DMS114 treated with DMSO at 0.1 percent for 48 hours (cell line): ENCODE data around the gene ZNF74.
"Not testable (repeated sequence)": the region's sequence is repeated elsewhere in the genome, so short reads cannot be mapped to it uniquely, and the experiment has no call there.

Experiments used
- DNase-seq: peaks from one replicate; lab custom pipeline; 2025; ENCODE audit not compliant: unreplicated experiment; lab: John Stamatoyannopoulos, UW

The ZNF74 gene

GRCh38 chr22:20393705-20394476 is at the start of gene ZNF74:
Gene ZNF74 (plus strand): TSS chr22:20394151. CDS start chr22:20394629, 478 bp downstream.
- peak; percentile 89 for DNase-seq

- DNase-seq = not testable (repeated sequence)
Measured at GRCh38 chr22:20346553-20346952, 47.4 kb upstream of the ZNF74 start.

DNA sequence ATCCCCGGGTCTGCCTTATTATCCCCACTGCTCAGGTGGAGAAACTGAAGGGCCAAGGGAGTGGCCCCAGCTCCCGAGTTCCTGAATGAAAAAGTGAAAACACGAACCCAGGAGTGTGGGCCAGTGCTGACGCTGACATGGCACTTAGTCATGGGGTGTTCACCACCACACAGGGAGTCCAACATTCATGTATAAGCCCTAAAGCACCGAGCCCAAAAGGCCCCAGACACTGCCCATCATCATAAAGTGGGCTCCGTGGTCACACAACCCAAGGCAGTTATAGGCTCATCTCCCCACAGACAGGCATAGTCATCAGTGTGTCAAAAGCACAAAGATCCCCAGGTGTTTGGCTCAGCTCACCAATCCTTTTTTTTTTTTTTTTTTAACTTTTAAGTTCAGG is 41.4 kb upstream of the ZNF74 start:
- not testable (repeated sequence) for DNase-seq

- no peak for DNase-seq
Measured at GRCh38 chr22:20354238-20354975, 39.5 kb upstream of the ZNF74 start.

DNA sequence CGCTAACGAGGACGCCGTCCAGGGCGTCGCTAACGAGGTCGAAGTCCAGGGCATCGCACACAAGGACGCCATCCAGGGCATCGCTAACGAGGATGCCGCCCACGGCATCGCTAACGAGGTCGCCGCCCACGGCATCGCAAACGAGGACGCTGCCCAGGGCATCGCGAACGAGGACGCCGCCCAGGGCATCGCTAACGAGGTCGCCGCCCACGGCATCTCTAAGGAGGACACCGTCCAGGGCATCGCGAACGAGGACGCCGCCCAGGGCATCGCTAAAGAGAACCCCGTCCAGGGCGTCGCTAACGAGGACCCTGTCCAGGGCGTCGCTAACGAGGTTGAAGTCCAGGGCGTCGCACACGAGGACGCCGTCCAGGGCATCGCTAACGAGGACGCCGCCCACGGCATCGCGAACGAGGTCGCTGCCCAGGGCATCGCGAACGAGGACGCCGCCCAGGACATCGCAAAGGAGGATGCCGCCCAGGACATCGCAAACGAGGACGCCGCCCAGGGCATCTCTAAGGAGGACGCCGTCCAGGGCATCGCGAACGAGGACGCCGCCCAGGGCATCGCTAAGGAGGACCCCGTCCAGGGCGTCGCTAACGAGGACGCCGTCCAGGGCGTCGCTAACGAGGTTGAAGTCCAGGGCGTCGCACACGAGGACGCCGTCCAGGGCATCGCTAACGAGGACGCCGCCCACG is 37.9 kb upstream of the ZNF74 start:
- not testable (repeated sequence) for DNase-seq

DNA sequence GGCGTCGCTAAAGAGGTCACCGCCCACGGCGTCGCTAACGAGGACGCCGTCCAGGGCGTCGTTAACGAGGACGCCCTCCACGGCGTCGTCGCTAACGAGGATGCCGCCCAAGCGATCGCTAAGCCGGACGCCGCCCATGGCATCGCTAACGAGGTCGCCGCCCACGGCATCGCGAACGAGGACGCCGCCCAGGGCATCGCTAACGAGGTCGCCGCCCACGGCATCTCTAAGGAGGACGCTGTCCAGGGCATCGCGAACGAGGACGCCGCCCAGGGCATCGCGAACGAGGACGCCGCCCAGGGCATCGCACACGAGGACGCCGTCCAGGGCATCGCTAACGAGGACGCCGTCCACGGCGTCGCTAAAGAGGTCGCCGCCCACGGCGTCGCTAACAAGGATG is 37.0 kb upstream of the ZNF74 start:
- not testable (repeated sequence) for DNase-seq

GRCh38 chr22:20357967-20358366 is 36.0 kb upstream of the ZNF74 start:
- DNase-seq = not testable (repeated sequence)

- DNase-seq = not testable (repeated sequence)
Measured at GRCh38 chr22:20358503-20359239, 35.3 kb upstream of the ZNF74 start.

- not testable (repeated sequence) for DNase-seq
Measured at GRCh38 chr22:20360261-20360660, 33.7 kb upstream of the ZNF74 start.

DNA sequence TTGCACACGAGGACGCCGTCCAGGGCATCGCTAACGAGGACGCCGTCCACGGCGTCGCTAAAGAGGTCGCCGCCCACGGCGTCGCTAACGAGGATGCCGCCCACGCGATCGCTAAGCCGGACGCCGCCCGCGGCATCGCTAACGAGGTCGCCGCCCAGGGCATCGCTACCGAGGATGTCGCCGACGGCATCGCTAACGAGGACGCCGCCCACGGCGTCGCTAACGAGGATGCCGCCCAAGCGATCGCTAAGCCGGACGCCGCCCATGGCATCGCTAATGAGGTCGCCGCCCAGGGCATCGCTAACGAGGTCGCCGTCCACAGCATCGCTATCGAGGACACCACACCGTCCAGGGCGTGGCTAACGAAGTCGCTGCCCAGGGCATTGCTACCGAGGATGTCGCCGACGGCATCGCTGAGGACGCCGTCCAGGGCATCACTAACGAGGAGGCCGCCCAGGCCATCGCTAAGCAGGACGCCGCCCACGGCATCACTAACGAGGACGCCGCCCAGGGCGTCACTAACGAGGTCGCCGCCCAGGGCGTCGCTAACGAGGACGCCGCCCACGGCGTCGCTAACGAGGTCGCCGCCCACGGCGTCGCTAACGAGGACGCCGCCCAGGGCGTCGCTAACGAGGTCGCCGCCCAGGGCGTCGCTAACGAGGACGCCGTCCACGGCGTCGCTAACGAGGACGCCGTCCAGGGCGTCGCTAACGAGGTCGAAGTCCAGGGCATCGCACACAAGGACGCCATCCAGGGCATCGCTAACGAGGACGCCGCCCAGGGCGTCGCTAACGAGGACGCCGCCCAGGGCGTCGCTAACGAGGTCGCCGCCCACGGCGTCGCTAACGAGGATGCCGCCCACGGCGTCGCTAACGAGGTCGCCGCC is 32.8 kb upstream of the ZNF74 start:
- DNase-seq = not testable (repeated sequence)

DNA sequence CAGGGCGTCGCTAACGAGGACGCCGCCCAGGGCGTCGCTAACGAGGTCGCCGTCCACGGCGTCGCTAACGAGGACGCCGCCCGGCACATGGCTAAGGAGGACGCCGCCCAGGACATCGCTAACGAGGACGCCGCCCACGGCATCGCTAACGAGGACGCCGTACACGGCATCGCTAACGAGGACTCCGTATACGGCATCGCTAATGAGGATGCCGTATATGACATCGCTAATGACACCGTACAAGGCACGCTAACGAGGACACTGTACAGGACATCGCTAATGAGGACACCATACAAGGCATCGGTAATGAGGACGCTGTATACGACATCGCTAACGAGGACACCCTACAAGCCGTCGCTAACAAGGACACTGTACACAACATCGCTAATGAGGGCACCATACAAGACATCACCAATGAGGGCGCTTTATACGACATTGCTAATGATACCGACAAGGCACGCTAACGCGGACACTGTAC is 32.2 kb upstream of the ZNF74 start:
- not testable (repeated sequence) for DNase-seq

- DNase-seq = not testable (repeated sequence)
Measured at GRCh38 chr22:20362403-20362802, 31.5 kb upstream of the ZNF74 start.

- not testable (repeated sequence) for DNase-seq
Measured at GRCh38 chr22:20364335-20365260, 29.4 kb upstream of the ZNF74 start.

- DNase-seq = not testable (repeated sequence)
Measured at GRCh38 chr22:20366841-20367240, 27.1 kb upstream of the ZNF74 start.

DNA sequence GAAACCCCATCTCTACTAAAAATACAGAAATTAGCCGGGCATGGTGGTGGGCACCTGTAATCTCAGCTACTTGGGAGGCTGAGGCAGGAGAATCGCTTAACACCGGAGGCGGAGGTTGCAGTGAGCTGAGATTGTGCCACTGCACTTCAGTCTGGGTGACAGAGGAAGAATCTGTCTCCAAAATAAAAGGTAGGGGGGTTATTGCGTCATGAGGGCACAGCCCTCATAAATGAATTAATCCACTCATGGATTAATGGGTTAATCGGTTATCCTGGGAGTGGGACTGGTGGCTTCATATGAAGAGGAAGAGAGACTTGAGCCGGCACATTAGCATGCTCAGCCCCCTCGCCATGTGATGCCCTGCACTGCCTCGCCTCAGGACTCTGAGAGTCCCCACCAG is 25.1 kb upstream of the ZNF74 start:
- DNase-seq = not testable (repeated sequence)

DNA sequence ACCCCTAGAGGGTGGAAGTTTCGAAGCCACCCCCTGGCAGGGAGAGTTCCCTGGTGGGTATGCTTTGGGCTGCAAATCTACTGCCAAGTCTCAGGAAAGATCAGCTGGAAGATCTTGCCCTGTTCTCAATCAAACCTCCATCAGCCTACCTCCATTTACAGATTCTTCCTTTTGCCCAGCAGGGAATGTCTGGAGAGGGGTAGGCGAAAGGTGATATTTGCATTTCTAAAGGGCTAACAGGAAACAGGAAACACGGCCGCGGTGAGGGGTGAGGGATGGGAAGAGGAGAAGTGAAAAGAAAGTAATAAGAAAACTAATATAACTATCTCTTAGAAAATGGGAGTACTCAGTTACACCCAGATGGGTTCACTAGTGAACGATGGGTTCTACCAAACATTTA is 22.3 kb upstream of the ZNF74 start:
- not testable (repeated sequence) for DNase-seq

DNA sequence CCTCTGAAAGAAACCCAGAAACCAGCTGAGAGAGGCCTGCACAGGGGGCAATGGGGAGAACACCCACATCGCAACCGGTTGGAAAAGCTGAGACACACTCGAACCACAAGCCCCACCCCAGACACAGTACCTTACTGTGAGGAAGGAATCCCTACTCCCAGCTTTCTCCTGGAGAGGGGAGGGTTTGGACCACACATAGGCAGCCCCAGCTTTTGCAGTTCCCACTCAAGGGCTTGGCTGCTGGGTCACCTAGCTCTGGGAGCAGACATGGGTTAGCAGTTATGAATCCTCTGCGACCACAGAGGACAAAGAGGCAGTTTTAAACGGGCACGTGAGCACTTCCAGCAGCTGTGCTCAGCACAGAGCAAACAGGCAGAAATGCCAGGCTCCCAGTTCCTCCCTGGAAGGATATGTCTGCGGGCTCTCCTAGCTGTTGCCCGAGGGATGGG is 21.5 kb upstream of the ZNF74 start:
- DNase-seq = not testable (repeated sequence)

DNA sequence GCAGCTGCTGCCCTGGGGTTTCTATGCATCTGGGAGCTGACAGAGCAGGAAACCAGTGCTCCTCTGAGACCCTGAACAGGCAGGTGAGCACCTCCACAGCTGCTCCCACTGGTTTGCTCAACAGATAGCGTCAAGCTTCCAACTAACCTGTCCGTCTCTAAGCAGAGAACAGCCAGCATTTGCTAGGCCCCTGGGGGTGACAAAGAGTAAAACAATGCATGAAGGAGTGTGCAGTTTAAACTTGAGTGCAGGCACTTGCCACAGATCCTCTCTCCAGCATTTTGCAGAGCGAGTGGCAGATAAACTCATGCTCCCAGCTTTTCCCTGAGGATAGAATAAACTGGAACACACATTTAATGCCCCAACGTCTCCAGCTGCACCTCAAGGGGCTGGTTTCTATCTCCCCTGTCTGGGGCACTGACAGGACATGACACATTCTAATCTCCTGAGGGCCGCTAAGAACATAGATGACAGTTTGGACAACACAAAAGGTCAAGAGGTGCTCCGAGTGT is 20.7 kb upstream of the ZNF74 start:
- not testable (repeated sequence) for DNase-seq
